Measurements from ENCODE around the gene CCDC146.
"Not testable (repeated sequence)": the region's sequence is repeated elsewhere in the genome, so short reads cannot be mapped to it uniquely, and the experiment has no call there.

Gene CCDC146, protein sequence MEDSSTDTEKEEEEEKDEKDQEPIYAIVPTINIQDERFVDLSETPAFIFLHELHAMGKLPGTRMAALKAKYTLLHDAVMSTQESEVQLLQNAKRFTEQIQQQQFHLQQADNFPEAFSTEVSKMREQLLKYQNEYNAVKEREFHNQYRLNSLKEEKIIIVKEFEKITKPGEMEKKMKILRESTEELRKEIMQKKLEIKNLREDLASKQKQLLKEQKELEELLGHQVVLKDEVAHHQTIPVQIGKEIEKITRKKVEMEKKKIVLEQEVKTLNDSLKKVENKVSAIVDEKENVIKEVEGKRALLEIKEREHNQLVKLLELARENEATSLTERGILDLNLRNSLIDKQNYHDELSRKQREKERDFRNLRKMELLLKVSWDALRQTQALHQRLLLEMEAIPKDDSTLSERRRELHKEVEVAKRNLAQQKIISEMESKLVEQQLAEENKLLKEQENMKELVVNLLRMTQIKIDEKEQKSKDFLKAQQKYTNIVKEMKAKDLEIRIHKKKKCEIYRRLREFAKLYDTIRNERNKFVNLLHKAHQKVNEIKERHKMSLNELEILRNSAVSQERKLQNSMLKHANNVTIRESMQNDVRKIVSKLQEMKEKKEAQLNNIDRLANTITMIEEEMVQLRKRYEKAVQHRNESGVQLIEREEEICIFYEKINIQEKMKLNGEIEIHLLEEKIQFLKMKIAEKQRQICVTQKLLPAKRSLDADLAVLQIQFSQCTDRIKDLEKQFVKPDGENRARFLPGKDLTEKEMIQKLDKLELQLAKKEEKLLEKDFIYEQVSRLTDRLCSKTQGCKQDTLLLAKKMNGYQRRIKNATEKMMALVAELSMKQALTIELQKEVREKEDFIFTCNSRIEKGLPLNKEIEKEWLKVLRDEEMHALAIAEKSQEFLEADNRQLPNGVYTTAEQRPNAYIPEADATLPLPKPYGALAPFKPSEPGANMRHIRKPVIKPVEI

DNA sequence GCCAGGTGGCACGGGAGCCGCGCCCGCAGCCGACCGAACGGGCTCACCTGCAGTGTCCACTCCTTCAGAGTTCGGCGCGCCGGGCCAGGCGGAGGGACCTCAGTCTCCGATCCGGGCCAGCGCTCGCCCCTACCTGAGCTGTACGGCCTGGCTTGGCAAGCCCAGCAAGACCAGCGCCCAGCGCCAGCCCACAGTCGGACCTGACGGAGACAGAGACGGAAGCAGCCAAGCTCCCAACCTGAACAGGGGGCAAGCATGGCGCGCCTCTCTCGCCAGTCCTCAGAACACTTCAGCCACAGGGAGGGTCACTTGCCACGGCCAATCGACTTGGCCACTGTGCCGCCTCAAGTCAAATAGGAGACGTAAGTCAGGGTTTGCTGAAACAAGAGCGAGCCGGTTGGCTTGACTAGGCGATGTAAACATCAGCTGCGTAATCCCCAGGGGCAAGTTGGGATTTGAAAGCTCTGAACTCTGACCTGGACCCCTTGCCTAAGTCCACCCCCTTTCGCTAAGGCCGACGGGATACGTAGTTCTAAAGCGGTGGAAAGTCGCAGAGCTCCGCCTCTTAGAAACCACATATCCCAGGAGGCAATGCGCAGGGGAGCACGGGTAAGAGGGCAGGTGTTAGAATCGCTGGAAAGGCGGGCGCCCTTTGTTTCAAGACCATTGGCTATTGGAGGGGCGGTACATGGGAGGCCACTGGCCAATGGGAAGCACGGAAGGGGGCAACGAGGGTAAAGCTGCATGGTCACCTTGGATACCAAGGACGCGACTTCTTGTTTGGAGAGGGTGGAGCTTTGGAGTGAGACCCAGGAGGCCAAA, at the start of gene CCDC146:
CCDC146 (plus strand) TSS at position 756 of the 822 bp plus-strand sequence. CDS start 45,054 bp downstream, outside the sequence.
- not testable (repeated sequence) for H3K36me3 Mint-ChIP-seq (ENCODE audit: low read depth); H3K9me3 Mint-ChIP-seq; H3K27me3 Mint-ChIP-seq
- H3K4me3 Mint-ChIP-seq, result peak within 1 kb of the TSS; percentile 88
- intact Hi-C loops (cut with micrococcal nuclease), result loop anchor here (2.0 kb wide), 1 partner anchor 71 kb away; no protein-coding TSS in a partner anchor
- H3K4me1 Mint-ChIP-seq (ENCODE audit: low read depth), result peaks cover 26% of the 10 kb centered on the region
- H3K27ac Mint-ChIP-seq, result peak within 1 kb of the TSS; percentile 82

DNA sequence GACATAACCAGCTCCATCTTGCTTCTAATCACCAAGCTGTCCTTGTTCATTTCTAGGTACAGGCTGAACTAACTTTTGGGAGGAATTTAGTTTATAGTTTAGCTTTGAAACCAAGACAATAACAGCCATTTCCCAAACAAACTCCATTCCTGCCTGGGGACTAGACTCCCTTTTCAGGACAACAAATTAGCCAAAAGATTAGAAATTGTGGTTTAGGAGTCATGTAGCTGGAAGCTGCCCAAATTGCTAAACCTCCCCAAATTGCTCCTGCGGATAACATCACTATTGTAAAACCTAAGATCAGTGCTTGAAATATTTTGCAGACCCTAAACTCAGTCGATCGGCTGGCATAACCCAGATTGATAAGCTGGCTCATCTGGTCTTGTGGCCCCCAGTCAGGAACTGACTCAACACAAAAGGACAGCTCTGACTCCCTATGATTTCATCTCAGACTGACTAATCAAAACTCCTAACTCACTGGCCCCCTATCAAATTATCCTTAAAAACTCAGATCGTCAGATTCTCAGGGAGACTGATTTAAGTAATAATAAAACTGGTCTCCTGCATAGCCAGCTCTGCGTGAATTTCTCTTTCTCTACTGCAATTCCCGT, 47.5 kb upstream of the CCDC146 start:
- H3K36me3 Mint-ChIP-seq (ENCODE audit: low read depth), result peaks cover 39% of the 10 kb centered on the region
- H3K27ac Mint-ChIP-seq; intact Hi-C loops (cut with micrococcal nuclease); H3K4me1 Mint-ChIP-seq (ENCODE audit: low read depth); H3K9me3 Mint-ChIP-seq; H3K27me3 Mint-ChIP-seq; H3K4me3 Mint-ChIP-seq: not testable (repeated sequence)

DNA sequence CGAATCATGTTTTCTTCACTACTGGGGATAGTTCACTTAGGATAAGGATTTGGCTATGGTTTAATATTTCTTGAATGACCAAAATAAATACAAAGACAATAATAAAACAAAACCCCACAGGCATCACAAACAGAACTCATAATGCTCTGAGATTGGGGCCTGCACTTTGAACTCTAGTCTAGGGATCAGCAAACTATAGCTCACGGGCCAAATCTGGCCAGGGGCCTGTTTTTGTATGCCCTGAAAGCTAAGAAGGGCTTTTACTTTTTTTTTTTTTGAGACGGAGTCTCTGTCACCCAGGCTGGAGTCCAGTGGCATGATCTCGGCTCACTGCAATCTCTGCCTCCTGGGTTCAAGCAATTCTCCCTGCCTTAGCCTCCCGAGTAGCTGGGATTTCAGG, 45.4 kb upstream of the CCDC146 start:
- peaks cover 17% of the 10 kb centered on the region for H3K36me3 Mint-ChIP-seq (ENCODE audit: low read depth)
- H3K27me3 Mint-ChIP-seq; H3K4me3 Mint-ChIP-seq; H3K9me3 Mint-ChIP-seq; intact Hi-C loops (cut with micrococcal nuclease); H3K27ac Mint-ChIP-seq; H3K4me1 Mint-ChIP-seq (ENCODE audit: low read depth): not testable (repeated sequence)

DNA sequence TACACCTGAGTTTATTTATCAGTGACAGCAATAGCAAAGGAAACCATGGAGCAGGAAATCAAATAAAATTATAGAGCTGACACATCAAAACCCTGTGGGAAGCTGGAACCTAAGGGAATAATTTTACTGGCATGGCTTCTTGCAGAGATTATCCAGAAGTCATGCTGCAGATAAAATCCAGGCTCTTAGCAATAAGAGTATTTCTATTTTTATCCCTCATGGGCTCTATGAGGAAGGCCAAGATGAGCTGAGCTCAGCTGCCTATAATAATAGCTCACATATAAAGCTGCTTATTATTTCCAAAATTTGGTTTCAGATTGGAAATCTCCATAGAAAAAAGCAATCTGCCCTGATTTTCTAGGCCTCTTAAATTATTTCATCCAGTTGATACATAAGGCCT, 43.3 kb upstream of the CCDC146 start:
- H3K9me3 Mint-ChIP-seq; H3K4me1 Mint-ChIP-seq (ENCODE audit: low read depth); H3K27ac Mint-ChIP-seq; intact Hi-C loops (cut with micrococcal nuclease); H3K27me3 Mint-ChIP-seq; H3K4me3 Mint-ChIP-seq: not testable (repeated sequence)
- H3K36me3 Mint-ChIP-seq (ENCODE audit: low read depth), result peaks cover 14% of the 10 kb centered on the region

DNA sequence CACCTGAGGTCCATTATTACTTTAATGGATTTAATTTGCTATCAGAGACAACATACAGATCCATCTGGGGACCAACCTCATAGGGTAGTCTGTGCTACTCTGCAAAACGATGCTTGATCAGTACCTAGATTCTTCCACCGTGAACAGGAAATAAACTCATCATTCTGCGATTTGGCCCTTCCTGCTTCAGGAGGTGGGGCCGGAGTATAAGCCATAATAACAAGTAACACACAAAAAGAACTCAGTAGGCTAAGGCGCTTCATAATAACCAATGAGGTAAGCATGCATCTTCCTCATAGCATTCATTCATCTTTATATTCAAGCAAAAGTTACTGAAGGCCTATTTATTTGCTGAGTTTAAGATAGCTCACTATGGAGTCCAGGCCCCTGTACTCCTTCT, 42.8 kb upstream of the CCDC146 start:
- H3K36me3 Mint-ChIP-seq (ENCODE audit: low read depth); H3K4me1 Mint-ChIP-seq (ENCODE audit: low read depth); intact Hi-C loops (cut with micrococcal nuclease); H3K27ac Mint-ChIP-seq; H3K4me3 Mint-ChIP-seq; H3K9me3 Mint-ChIP-seq; H3K27me3 Mint-ChIP-seq: not testable (repeated sequence)

DNA sequence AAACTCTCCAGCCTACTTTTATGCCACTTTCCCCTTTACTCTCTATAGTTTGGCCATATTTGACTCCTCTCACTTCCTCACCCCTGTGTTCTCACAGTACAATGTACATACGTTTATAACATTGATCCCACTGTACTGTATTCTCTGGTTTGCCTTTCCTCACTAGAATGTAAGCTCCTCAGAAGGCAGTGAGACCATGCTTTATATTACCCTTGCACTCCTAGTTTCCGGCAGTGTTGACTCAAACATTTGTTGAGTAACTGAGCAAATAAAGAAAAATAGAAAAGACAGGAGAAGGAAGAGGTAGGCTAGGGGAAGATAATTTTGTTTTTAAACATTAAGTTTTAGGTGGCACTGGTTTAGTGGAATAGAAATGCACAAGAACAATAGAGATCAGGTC, 42.2 kb upstream of the CCDC146 start:
- H3K4me3 Mint-ChIP-seq; H3K27ac Mint-ChIP-seq; H3K36me3 Mint-ChIP-seq (ENCODE audit: low read depth); H3K27me3 Mint-ChIP-seq; intact Hi-C loops (cut with micrococcal nuclease); H3K9me3 Mint-ChIP-seq; H3K4me1 Mint-ChIP-seq (ENCODE audit: low read depth): not testable (repeated sequence)

DNA sequence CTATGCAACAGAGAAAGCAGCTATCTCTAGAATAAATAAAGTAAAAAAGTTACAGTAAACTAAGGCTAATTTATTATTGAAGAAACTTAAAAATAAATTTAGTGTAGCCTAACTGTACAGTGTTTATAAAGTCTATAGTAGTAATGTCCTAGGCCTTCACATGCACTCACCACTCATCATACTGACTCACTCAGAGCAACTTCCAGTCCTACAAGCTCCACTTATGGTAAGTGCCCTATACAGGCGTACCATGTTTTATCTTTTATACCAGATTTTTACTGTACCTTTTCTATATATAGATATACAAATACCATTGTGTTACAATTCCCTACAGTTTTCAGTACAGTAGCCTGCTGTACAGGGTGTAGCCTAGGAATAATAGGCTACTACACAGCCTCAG, 40.2 kb upstream of the CCDC146 start:
- H3K36me3 Mint-ChIP-seq (ENCODE audit: low read depth); H3K9me3 Mint-ChIP-seq; intact Hi-C loops (cut with micrococcal nuclease): not testable (repeated sequence)

DNA sequence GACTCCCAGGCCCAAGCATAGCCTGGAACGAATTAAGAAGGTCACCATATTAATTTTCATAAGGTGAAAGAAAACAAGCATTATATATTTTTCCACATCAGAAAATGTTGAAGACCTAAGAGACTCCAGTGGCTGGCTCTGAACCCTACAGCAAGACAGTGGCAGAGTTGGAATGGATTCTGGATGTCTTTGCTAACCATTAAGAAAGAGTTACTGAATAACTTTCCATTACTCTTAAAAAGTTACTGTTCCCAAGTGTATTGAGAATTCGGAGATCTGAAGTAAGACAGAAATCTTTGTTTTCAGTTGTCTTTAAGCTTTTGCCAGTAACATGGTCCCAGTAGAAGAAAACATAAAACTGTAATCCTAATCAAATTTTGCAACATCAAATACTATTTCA, 30.1 kb upstream of the CCDC146 start:
- intact Hi-C loops (cut with micrococcal nuclease); H3K27me3 Mint-ChIP-seq; H3K4me1 Mint-ChIP-seq (ENCODE audit: low read depth); H3K9me3 Mint-ChIP-seq; H3K4me3 Mint-ChIP-seq; H3K27ac Mint-ChIP-seq: not testable (repeated sequence)
- H3K36me3 Mint-ChIP-seq (ENCODE audit: low read depth), result peaks cover 38% of the 10 kb centered on the region

More for the DNA sequence above, 40.2 kb upstream of the CCDC146 start:
- H3K4me3 Mint-ChIP-seq; H3K4me1 Mint-ChIP-seq (ENCODE audit: low read depth); H3K27me3 Mint-ChIP-seq; H3K27ac Mint-ChIP-seq: not testable (repeated sequence)

DNA sequence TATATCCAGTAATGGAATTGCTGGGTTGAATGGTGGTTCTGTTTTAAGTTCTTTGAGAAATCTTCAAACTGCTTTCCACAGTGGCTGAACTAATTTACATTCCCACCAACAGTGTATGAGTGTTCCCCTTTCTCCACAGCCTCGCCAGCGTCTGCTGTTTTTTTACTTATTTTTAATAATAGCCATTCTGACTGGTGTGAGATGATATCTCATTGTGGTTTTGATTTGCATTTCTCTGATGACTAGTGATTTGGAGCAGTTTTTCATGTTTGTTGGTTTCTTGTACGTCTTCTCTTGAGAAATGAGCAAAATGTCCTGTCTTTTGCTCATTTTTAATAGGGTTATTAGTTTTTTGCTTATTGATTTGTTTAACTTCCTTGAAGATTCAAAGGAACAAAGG, 21.9 kb upstream of the CCDC146 start:
- intact Hi-C loops (cut with micrococcal nuclease); H3K4me3 Mint-ChIP-seq; H3K36me3 Mint-ChIP-seq (ENCODE audit: low read depth); H3K4me1 Mint-ChIP-seq (ENCODE audit: low read depth); H3K27me3 Mint-ChIP-seq; H3K27ac Mint-ChIP-seq; H3K9me3 Mint-ChIP-seq: not testable (repeated sequence)

DNA sequence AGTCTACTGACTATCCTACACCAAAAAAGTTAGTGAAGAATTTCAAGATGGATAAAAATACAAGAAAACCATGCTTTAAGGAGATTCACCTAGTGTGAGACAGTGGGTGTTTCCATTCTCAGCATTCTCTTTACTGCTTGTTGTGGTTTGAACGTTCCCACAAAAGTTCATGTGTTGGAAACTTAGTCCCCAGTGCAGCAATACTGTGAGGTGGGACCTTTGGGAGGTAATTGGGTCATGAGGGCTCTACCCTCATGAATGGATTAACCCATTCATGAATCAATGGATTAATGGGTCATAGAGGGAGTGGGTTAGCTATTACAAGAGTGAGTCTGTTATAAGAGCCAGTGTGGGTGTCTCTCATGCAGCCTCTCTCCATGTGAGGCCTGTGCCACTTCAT, 21.2 kb upstream of the CCDC146 start:
- H3K27me3 Mint-ChIP-seq; H3K36me3 Mint-ChIP-seq (ENCODE audit: low read depth); H3K4me3 Mint-ChIP-seq; H3K4me1 Mint-ChIP-seq (ENCODE audit: low read depth); H3K9me3 Mint-ChIP-seq; H3K27ac Mint-ChIP-seq; intact Hi-C loops (cut with micrococcal nuclease): not testable (repeated sequence)

DNA sequence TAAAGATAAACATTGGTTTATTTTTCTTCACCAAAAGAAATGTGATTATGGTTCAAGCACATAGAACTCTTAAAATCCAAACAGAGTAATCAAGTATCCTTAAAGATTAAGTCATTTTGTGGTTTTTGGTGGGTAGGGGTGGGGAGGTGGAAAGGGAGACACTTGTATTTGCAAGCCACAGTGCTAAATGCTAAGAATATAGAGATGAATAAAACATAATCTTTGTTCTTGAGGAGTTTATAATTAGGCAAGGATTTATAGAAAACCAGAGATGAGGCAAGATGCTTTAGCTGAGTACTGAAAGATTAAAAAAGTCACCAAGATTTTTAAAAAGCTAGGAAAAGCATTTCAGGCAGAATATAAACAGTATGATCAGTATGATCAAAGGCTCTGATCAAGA, 19.7 kb upstream of the CCDC146 start:
- H3K27me3 Mint-ChIP-seq; H3K4me1 Mint-ChIP-seq (ENCODE audit: low read depth); H3K36me3 Mint-ChIP-seq (ENCODE audit: low read depth); H3K27ac Mint-ChIP-seq; H3K9me3 Mint-ChIP-seq; H3K4me3 Mint-ChIP-seq; intact Hi-C loops (cut with micrococcal nuclease): not testable (repeated sequence)

DNA sequence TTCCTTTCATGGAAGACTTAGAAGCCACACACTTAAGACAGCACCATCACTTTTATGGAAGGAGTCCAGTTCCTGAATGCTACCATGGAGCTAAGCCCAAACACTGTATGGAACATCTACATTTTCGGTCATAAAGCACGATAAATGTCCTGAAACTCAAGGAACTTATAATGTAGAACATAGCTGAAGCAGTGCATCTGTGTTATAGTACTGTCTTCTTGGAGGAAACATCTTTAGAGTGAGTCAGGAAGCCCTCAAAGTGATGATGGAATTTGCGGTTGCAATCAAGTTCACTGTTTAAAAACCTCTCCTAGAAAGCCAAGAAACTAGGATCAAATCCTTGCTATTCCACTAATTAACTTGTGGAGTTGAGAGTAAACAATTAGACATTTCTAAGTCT, 16.5 kb upstream of the CCDC146 start:
- H3K4me3 Mint-ChIP-seq; H3K27me3 Mint-ChIP-seq; H3K27ac Mint-ChIP-seq; intact Hi-C loops (cut with micrococcal nuclease); H3K9me3 Mint-ChIP-seq; H3K36me3 Mint-ChIP-seq (ENCODE audit: low read depth); H3K4me1 Mint-ChIP-seq (ENCODE audit: low read depth): not testable (repeated sequence)

DNA sequence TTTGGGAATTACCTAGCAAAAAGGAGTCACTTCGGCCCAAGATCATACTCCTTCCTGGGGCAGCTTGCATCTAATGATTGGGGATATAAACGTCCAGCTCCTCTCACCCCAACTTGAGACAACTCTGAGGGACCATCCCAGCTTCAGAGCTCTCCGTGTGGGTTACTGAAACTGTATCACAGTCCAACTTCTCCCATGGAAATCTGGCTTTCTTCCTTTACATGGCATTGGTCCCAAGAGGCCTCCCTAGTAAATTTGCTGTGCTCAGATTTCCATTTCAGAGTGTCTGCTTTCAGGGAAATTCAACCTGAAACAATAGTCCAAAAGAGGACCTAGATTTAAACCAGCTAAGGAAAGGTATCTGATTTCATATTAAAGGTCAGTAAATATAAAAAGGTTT, 14.8 kb upstream of the CCDC146 start:
- H3K9me3 Mint-ChIP-seq; H3K27ac Mint-ChIP-seq; H3K4me3 Mint-ChIP-seq; intact Hi-C loops (cut with micrococcal nuclease); H3K4me1 Mint-ChIP-seq (ENCODE audit: low read depth); H3K27me3 Mint-ChIP-seq; H3K36me3 Mint-ChIP-seq (ENCODE audit: low read depth): not testable (repeated sequence)
